NCI-H2171 (cell line): ENCODE data around the gene OR8G5.
A peak's percentile ranks its signal among the peaks of the same experiment; 100 is the strongest.
"Not testable (repeated sequence)": the region's sequence is repeated elsewhere in the genome, so short reads cannot be mapped to it uniquely, and the experiment has no call there.

Source experiments
- DNase-seq: peaks from one replicate; lab custom pipeline; 2025; lab: John Stamatoyannopoulos, UW

OR8G5 gene

GRCh38 chr11:124256076-124256475 lies at the start of gene OR8G5:
TSS of gene OR8G5 (plus strand) at chr11:124256376. CDS start at chr11:124264932, 8,556 bp downstream.
- DNase-seq = no peak

- DNase-seq = no peak
Observed at GRCh38 chr11:124207102-124207792, 48.9 kb upstream of the OR8G5 start.

- no peak for DNase-seq
Observed at GRCh38 chr11:124209824-124210357, 46.3 kb upstream of the OR8G5 start.

DNA sequence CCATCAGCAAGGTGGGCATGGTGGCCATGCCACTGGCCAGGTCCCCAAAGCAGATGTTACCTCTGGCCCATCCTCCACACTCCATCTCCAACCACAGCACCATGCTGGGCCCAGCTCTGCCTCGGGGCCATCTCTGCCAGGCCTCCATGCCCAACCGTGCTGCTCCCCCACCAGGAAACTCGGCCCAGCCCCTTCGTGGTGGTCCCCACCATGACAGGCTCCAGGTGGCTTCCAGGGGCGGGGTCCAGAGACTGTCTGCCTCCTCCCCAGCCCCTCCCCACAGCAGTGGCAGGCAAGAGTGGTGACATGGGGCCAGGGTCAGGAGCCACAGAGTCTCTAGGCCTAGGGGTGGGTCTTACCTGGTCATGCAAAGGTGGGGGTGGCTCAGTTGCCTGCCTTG lies 45.8 kb upstream of the OR8G5 start:
- no peak for DNase-seq

DNA sequence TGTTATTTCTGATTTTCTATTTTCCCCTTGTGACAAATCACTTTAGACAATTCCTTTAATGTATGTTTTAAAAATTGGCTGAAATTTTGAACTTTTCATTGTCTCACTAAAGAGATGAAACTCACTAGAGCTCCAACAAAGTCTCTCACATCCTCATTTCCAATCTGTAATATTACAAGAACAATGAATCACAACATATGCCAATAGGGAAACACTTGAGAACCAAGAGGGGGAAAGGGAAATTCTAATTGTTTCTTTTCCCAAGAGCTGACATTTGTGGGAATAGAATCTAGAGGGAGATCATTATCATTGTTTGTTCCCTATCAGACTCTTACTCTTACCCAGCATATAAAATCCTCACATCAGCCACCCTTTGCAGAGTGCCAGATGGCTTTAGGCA lies 44.9 kb upstream of the OR8G5 start:
- peak; percentile 14 for DNase-seq

DNA sequence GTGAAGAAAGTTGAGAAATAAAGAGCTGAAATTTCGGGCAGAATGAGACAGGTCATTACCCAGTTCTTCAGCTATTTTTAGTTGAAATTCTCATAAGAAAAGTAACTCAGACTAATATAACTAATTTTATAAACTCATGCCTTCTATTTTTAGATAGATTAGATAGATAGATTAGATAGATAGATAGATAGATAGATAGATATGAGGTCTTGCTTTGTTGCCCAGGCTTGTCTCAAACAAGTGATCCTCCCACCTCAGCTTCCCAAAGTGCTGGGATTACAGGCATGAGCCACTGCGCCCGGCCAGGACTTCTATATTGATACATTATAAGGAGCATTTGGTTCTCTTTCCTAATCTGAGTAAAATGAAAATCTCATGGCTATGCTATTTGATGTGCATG lies 42.1 kb upstream of the OR8G5 start:
- no peak for DNase-seq

GRCh38 chr11:124219126-124219525 lies 37.0 kb upstream of the OR8G5 start:
- DNase-seq = no peak

DNA sequence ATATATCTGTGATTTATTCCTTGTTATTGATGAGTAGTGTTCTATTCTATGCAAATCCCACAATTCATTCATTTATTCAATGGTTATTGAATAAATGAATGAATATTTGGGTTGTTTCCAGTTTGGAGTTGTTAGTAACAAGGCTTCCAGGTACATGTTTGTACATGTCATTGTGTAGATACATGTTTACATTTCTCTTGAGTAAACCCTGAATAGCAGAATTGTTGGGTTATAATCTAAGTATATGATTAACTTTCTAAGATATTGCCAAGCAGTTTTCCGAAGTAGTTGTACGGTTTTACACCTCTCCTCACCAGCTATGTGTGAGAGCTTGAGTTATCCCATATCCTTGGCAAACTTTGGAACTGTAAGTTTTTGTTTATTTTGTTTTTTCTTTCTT lies 33.8 kb upstream of the OR8G5 start:
- DNase-seq = no peak

GRCh38 chr11:124224618-124225423 lies 31.4 kb upstream of the OR8G5 start:
- DNase-seq = not testable (repeated sequence)

- no peak for DNase-seq
Observed at GRCh38 chr11:124225471-124225870, 30.7 kb upstream of the OR8G5 start.

DNA sequence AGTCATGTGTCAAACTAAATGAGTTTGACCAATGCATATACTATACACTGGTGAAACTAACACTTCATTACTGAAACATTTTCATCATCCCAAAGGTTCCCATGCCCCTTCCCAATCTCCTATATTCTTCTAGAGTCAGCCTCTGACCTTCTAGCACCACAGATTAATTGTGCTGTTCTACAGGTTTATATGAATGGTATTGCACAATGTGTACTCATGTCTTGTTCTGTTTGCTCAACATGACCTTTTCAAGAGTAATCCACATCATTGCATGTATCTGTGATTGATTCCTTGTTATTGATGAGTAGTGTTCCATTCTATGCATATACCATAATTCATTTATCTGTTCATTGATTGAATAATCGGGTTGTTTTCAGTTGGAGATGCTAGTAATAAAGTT lies 22.8 kb upstream of the OR8G5 start:
- DNase-seq = no peak

- no peak for DNase-seq
Observed at GRCh38 chr11:124238512-124238911, 17.7 kb upstream of the OR8G5 start.

DNA sequence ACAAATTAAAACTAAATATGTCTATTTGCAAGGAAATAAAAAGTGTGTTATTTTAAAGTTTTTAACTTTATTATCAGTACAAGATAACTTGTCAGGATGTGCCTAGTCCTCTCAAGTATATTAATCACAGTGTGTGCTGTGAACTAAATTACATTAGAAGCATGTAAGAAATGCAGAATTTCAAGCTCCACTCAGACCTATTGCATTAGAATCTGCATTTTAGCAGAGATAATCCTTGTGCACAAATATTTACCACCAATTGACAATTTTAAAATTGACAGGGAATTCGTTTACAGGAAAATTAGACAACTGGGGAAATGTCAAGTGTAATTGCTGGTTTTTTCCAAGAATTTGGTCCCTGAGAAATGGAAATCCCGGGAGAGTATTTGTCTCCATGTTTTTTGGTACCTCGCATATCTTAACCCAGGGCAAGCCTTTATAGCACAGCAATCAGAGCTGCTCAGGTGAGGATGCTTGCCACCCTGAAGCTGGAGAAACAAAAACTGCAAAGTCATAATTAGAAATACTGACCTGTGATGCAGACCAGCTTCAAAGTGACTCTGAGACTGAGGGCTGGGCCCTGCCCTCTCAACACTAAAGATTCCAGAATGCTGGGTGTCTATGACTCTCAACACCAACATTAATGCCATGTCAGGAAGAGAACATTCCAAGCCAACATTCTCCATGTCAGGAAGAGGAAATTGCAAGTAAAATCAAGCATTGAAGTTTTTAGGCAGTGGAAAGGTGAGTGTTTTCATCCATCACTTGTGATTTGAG lies 15.4 kb upstream of the OR8G5 start, which contains the start of gene OR8G1:
TSS of gene OR8G1 (plus strand) at position 475 of the 777 bp plus-strand sequence. CDS start 8,581 bp downstream, outside the sequence.
- no peak for DNase-seq

DNA sequence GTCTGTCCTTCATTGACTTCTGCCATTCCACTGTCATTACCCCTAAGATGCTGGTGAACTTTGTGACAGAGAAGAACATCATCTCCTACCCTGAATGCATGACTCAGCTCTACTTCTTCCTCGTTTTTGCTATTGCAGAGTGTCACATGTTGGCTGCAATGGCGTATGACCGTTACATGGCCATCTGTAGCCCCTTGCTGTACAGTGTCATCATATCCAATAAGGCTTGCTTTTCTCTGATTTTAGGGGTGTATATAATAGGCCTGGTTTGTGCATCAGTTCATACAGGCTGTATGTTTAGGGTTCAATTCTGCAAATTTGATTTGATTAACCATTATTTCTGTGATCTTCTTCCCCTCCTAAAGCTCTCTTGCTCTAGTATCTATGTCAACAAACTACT lies 6.3 kb upstream of the OR8G5 start:
- DNase-seq = not testable (repeated sequence)

- not testable (repeated sequence) for DNase-seq
Observed at GRCh38 chr11:124265041-124265440, 8.9 kb downstream of the OR8G5 start.

GRCh38 chr11:124270886-124271285 lies 14.7 kb downstream of the OR8G5 start:
- not testable (repeated sequence) for DNase-seq

GRCh38 chr11:124274000-124274399 lies 17.8 kb downstream of the OR8G5 start:
- DNase-seq = no peak

- no peak for DNase-seq
Observed at GRCh38 chr11:124276081-124276480, 19.9 kb downstream of the OR8G5 start.

DNA sequence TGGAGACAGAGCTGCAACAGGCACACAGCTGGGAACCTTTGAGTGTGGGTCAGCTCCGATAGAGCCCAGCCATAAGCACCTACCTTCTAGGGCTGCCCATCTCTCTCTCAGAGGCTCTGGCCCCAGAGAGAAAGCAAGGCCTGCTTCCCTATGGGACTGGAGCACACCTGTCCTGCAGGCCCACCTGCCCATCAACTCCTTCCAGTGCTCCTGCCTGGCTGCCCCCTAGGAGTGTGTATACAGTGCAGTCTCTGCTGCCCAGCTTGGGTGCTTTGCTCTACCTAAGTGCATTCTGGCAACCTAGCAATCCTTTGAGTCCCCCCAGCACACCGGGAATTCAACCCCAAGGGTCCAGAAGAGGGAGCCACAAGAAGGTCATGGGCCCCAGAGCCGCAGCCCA lies 21.0 kb downstream of the OR8G5 start:
- no peak for DNase-seq

- DNase-seq = no peak
Observed at GRCh38 chr11:124277804-124278203, 21.6 kb downstream of the OR8G5 start.

GRCh38 chr11:124278261-124278660 lies 22.1 kb downstream of the OR8G5 start:
- no peak for DNase-seq
